ENCODE measurements around the gene ZNF329. TPM values are rescaled to one million over a fixed set of nuclear protein-coding genes. Genes with fewer than 3 reads are reported as not detected.

ZNF329 gene
- total and polyA plus RNA-seq, 2 of the 13 experiments (the other 11 are each of a cell fraction or from before 2014, with no cell fraction given): 3.8 to 9.6 TPM

DNA sequence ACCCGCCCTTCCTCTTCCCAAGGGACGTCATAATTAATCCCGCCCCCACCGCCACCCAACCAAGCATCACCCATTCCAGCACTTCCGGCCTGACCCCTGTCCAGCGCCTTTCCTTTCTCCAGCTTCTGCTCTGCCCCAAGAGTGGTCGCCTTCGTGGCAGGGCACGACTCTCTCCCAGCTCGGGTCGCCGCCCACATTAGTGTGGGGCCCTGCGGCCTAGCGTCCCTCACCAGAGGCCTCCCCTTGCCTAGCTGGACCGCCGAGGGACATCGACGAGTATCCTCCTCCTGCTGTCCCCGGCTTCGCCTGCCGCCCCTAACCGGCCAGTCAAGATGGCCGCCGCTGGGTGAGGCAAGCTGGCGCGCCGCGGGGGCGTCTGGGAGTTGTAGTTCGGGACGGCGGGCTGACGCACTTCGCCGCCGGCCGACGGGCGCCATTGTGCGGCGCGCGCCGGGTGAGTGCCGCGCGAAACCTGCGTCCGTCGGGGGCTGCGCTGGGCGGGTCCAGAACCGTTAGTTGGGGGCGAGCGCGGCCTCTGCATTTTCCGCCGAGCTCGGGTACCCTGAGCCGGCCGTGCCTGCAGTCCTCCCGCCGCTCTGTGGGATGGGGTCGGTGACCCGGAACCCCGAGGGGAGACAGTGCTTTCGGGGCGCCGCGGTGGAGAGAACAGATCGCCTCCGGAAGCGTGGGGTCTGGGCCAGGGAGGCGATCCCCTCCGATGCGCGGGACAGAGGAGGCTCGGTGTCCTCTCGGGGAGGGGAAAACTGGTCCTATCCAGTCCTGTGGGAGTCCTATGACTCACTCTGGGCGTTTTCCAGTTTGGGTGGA lies 32.6 kb upstream of the ZNF329 start, which contains the start of gene ZNF274 (continued):
- TF ChIP-seq, protein P1, sequence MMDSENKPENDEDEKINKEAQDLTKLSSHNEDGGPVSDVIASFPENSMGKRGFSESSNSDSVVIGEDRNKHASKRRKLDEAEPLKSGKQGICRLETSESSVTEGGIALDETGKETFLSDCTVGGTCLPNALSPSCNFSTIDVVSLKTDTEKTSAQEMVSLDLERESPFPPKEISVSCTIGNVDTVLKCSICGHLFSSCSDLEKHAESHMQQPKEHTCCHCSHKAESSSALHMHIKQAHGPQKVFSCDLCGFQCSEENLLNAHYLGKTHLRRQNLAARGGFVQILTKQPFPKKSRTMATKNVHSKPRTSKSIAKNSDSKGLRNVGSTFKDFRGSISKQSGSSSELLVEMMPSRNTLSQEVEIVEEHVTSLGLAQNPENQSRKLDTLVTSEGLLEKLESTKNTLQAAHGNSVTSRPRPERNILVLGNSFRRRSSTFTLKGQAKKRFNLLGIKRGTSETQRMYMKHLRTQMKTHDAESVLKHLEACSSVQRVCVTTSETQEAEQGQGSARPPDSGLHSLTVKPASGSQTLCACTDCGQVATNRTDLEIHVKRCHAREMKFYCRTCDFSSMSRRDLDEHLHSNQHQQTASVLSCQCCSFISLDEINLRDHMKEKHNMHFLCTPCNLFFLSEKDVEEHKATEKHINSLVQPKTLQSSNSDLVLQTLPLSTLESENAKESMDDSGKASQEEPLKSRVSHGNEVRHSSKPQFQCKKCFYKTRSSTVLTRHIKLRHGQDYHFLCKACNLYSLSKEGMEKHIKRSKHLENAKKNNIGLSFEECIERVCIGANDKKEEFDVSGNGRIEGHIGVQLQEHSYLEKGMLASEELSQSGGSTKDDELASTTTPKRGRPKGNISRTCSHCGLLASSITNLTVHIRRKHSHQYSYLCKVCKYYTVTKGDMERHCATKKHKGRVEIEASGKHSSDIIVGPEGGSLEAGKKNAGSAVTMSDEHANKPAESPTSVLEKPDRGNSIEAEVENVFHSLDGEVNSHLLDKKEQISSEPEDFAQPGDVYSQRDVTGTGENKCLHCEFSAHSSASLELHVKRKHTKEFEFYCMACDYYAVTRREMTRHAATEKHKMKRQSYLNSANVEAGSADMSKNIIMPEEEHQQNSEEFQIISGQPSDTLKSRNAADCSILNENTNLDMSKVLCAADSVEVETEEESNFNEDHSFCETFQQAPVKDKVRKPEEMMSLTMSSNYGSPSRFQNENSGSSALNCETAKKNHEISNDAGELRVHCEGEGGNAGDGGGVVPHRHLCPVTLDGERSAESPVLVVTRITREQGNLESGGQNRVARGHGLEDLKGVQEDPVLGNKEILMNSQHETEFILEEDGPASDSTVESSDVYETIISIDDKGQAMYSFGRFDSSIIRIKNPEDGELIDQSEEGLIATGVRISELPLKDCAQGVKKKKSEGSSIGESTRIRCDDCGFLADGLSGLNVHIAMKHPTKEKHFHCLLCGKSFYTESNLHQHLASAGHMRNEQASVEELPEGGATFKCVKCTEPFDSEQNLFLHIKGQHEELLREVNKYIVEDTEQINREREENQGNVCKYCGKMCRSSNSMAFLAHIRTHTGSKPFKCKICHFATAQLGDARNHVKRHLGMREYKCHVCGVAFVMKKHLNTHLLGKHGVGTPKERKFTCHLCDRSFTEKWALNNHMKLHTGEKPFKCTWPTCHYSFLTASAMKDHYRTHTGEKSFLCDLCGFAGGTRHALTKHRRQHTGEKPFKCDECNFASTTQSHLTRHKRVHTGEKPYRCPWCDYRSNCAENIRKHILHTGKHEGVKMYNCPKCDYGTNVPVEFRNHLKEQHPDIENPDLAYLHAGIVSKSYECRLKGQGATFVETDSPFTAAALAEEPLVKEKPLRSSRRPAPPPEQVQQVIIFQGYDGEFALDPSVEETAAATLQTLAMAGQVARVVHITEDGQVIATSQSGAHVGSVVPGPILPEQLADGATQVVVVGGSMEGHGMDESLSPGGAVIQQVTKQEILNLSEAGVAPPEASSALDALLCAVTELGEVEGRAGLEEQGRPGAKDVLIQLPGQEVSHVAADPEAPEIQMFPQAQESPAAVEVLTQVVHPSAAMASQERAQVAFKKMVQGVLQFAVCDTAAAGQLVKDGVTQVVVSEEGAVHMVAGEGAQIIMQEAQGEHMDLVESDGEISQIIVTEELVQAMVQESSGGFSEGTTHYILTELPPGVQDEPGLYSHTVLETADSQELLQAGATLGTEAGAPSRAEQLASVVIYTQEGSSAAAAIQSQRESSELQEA (CRISPR knock-in tag; IDR thresholded peaks at IDR 0.05; ENCODE audit: not compliant biosample characterization): peak; percentile 21
- TF ChIP-seq, protein P2, sequence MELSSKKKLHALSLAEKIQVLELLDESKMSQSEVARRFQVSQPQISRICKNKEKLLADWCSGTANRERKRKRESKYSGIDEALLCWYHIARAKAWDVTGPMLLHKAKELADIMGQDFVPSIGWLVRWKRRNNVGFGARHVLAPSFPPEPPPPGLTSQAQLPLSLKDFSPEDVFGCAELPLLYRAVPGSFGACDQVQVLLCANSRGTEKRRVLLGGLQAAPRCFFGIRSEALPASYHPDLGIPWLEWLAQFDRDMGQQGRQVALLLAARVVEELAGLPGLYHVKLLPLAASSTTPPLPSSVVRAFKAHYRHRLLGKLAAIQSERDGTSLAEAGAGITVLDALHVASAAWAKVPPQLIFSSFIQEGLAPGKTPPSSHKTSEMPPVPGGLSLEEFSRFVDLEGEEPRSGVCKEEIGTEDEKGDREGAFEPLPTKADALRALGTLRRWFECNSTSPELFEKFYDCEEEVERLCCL (CRISPR knock-in tag; IDR thresholded peaks at IDR 0.05; ENCODE audit: borderline replicate concordance): 0 out of 2 replicates have a peak, but pooled peaks have one; percentile 12
- TF ChIP-seq PRPF4 (IDR thresholded peaks at IDR 0.05; ENCODE audit: low read depth, low read length, poor library complexity, severe bottlenecking) (no peak), ZNF644 (CRISPR knock-in tag; IDR thresholded peaks at IDR 0.05; ENCODE audit: low read depth) (peak; percentile 65; the same call in 1 of the 2 replicates), SUZ12 (IDR thresholded peaks at IDR 0.05; ENCODE audit: low read depth, low read length) (peak; percentile 67), POLR2AphosphoS5 (IDR thresholded peaks at IDR 0.05; ENCODE audit: low read depth, low read length) (peak; percentile 84), KLF15 (CRISPR knock-in tag; IDR thresholded peaks at IDR 0.05; ENCODE audit: borderline replicate concordance) (no peak), MED13 (CRISPR knock-in tag; IDR thresholded peaks at IDR 0.05) (no peak), ZZZ3 (CRISPR knock-in tag; IDR thresholded peaks at IDR 0.05; ENCODE audit: borderline replicate concordance) (no peak), RELA (CRISPR knock-in tag; IDR thresholded peaks at IDR 0.05) (no peak)
- TF ChIP-seq, protein P3, sequence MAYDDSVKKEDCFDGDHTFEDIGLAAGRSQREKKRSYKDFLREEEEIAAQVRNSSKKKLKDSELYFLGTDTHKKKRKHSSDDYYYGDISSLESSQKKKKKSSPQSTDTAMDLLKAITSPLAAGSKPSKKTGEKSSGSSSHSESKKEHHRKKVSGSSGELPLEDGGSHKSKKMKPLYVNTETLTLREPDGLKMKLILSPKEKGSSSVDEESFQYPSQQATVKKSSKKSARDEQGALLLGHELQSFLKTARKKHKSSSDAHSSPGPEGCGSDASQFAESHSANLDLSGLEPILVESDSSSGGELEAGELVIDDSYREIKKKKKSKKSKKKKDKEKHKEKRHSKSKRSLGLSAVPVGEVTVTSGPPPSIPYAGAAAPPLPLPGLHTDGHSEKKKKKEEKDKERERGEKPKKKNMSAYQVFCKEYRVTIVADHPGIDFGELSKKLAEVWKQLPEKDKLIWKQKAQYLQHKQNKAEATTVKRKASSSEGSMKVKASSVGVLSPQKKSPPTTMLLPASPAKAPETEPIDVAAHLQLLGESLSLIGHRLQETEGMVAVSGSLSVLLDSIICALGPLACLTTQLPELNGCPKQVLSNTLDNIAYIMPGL (CRISPR knock-in tag; IDR thresholded peaks at IDR 0.05; ENCODE audit: borderline replicate concordance in 1 of 2, low read depth in 1 of 2): peak; percentile 63 to 79
- TF ChIP-seq, protein P4, sequence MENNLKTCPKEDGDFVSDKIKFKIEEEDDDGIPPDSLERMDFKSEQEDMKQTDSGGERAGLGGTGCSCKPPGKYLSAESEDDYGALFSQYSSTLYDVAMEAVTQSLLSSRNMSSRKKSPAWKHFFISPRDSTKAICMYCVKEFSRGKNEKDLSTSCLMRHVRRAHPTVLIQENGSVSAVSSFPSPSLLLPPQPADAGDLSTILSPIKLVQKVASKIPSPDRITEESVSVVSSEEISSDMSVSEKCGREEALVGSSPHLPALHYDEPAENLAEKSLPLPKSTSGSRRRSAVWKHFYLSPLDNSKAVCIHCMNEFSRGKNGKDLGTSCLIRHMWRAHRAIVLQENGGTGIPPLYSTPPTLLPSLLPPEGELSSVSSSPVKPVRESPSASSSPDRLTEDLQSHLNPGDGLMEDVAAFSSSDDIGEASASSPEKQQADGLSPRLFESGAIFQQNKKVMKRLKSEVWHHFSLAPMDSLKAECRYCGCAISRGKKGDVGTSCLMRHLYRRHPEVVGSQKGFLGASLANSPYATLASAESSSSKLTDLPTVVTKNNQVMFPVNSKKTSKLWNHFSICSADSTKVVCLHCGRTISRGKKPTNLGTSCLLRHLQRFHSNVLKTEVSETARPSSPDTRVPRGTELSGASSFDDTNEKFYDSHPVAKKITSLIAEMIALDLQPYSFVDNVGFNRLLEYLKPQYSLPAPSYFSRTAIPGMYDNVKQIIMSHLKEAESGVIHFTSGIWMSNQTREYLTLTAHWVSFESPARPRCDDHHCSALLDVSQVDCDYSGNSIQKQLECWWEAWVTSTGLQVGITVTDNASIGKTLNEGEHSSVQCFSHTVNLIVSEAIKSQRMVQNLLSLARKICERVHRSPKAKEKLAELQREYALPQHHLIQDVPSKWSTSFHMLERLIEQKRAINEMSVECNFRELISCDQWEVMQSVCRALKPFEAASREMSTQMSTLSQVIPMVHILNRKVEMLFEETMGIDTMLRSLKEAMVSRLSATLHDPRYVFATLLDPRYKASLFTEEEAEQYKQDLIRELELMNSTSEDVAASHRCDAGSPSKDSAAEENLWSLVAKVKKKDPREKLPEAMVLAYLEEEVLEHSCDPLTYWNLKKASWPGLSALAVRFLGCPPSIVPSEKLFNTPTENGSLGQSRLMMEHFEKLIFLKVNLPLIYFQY (CRISPR knock-in tag; IDR thresholded peaks at IDR 0.05; ENCODE audit: borderline replicate concordance): no peak
